ENCODE data around the gene EIF5A.

EIF5A gene

GRCh38 chr17:7306911-7307685 is at the start of gene EIF5A:
EIF5A (plus strand) TSS chr17:7307628; CDS start chr17:7309636, 2,008 bp downstream.
- DNase-seq = peak; percentile 100

GRCh38 chr17:7258731-7259554 is 48.5 kb upstream of the EIF5A start:
- DNase-seq = no peak

GRCh38 chr17:7259555-7259889 is 47.9 kb upstream of the EIF5A start:
- DNase-seq = no peak

- DNase-seq = no peak
Observed at GRCh38 chr17:7260151-7260550, 47.3 kb upstream of the EIF5A start.

GRCh38 chr17:7260651-7261378 is 46.6 kb upstream of the EIF5A start:
- DNase-seq = peak; percentile 17

- DNase-seq = no peak
Observed at GRCh38 chr17:7261379-7262191, 45.8 kb upstream of the EIF5A start.

- peak; percentile 73 for DNase-seq
Observed at GRCh38 chr17:7262192-7262934, 45.1 kb upstream of the EIF5A start, which contains the start of gene CLDN7. CLDN7 (minus strand) TSS chr17:7262478; CDS start chr17:7262043, 435 bp downstream.

- peak; percentile 16 for DNase-seq
Observed at GRCh38 chr17:7262935-7263800, 44.3 kb upstream of the EIF5A start.

- no peak for DNase-seq
Observed at GRCh38 chr17:7263801-7264078, 43.7 kb upstream of the EIF5A start.

GRCh38 chr17:7266784-7267183 is 40.6 kb upstream of the EIF5A start:
- DNase-seq = no peak

- DNase-seq = no peak
Observed at GRCh38 chr17:7279448-7279847, 28.0 kb upstream of the EIF5A start.

- peak; percentile 92 for DNase-seq
Observed at GRCh38 chr17:7280519-7281073, 26.8 kb upstream of the EIF5A start.

- peak; percentile 95 for DNase-seq
Observed at GRCh38 chr17:7281074-7281952, 26.1 kb upstream of the EIF5A start, which contains the start of gene SLC2A4. SLC2A4 (plus strand) TSS chr17:7281718; CDS start chr17:7281935, 217 bp downstream.

GRCh38 chr17:7281953-7282751 is 25.3 kb upstream of the EIF5A start:
- DNase-seq = no peak

- DNase-seq = no peak
Observed at GRCh38 chr17:7282752-7283321, 24.6 kb upstream of the EIF5A start.

GRCh38 chr17:7283471-7284216 is 23.8 kb upstream of the EIF5A start:
- no peak for DNase-seq

GRCh38 chr17:7284911-7285310 is 22.5 kb upstream of the EIF5A start:
- no peak for DNase-seq

Data from NCI-H2171 treated with DMSO at 0.1 percent for 48 hours (cell line).